ENCODE data around the gene ZNF771.

Gene ZNF771

GRCh38 chr16:30399435-30400186 is 7.8 kb upstream of the ZNF771 start:
- DNase-seq: no peak

- DNase-seq: no peak
These were observed 5.5 kb upstream of the ZNF771 start for GRCh38 chr16:30401768-30402425.

GRCh38 chr16:30406795-30407101 is 658 bp upstream of the ZNF771 start:
- no peak for DNase-seq

- DNase-seq: no peak
These were observed 563 bp downstream of the ZNF771 start for GRCh38 chr16:30407804-30408534.

GRCh38 chr16:30409125-30410060 is 2.0 kb downstream of the ZNF771 start:
- peak; percentile 22 for DNase-seq

- no peak for DNase-seq
These were observed 5.9 kb downstream of the ZNF771 start for GRCh38 chr16:30413112-30413806.

GRCh38 chr16:30414159-30414558 is 6.8 kb downstream of the ZNF771 start:
- DNase-seq: no peak

GRCh38 chr16:30416047-30416603 is 8.7 kb downstream of the ZNF771 start:
- DNase-seq: no peak

GRCh38 chr16:30416624-30417528 is 9.5 kb downstream of the ZNF771 start:
- no peak for DNase-seq

- DNase-seq: no peak
These were observed 10.3 kb downstream of the ZNF771 start for GRCh38 chr16:30417529-30418349.

GRCh38 chr16:30418350-30419181 is 11.2 kb downstream of the ZNF771 start:
- no peak for DNase-seq

- DNase-seq: no peak
These were observed 13.6 kb downstream of the ZNF771 start for GRCh38 chr16:30421010-30421409.

- DNase-seq: no peak
These were observed 20.6 kb downstream of the ZNF771 start for GRCh38 chr16:30428055-30428454.

GRCh38 chr16:30429418-30429677 is 21.9 kb downstream of the ZNF771 start:
- DNase-seq: no peak

- peak; percentile 90 for DNase-seq
These were observed 22.4 kb downstream of the ZNF771 start, which contains the start of gene DCTPP1 for GRCh38 chr16:30429678-30430427. Gene DCTPP1, minus strand, starts transcription at chr16:30430030. Its CDS starts 50 bp downstream, at chr16:30429980.

GRCh38 chr16:30430428-30430970 is 23.1 kb downstream of the ZNF771 start:
- DNase-seq: no peak

GRCh38 chr16:30434852-30435251 is 27.4 kb downstream of the ZNF771 start:
- no peak for DNase-seq

- DNase-seq: peak; percentile 51
These were observed 30.2 kb downstream of the ZNF771 start for GRCh38 chr16:30437511-30438046.
